ENCODE data around the gene IGBP1.
"Not testable (repeated sequence)": the region's sequence is repeated elsewhere in the genome, so short reads cannot be mapped to it uniquely, and the experiment has no call there.

The IGBP1 gene

GRCh38 chrX:70133303-70134115 is at the start of gene IGBP1:
Gene IGBP1, plus strand, starts transcription at chrX:70133447. Its CDS starts 501 bp downstream, at chrX:70133948.
- DNase-seq = peak; percentile 84 to 88

GRCh38 chrX:70084592-70085240 is 48.5 kb upstream of the IGBP1 start:
- DNase-seq = no peak

- no peak for DNase-seq
Observed at GRCh38 chrX:70087857-70088630, 45.2 kb upstream of the IGBP1 start.

GRCh38 chrX:70088751-70089150 is 44.5 kb upstream of the IGBP1 start:
- no peak for DNase-seq

GRCh38 chrX:70089604-70090297 is 43.5 kb upstream of the IGBP1 start:
- no peak for DNase-seq

- no peak for DNase-seq
Observed at GRCh38 chrX:70092247-70092646, 41.0 kb upstream of the IGBP1 start.

- DNase-seq = no peak
Observed at GRCh38 chrX:70096052-70096451, 37.2 kb upstream of the IGBP1 start.

GRCh38 chrX:70105229-70105628 is 28.0 kb upstream of the IGBP1 start:
- no peak for DNase-seq

GRCh38 chrX:70111436-70112026 is 21.7 kb upstream of the IGBP1 start:
- not testable (repeated sequence) for DNase-seq

- no peak for DNase-seq
Observed at GRCh38 chrX:70117738-70118137, 15.5 kb upstream of the IGBP1 start.

- not testable (repeated sequence) for DNase-seq
Observed at GRCh38 chrX:70123014-70123413, 10.2 kb upstream of the IGBP1 start.

GRCh38 chrX:70124678-70125077 is 8.6 kb upstream of the IGBP1 start:
- DNase-seq = no peak

- no peak for DNase-seq
Observed at GRCh38 chrX:70128071-70128470, 5.2 kb upstream of the IGBP1 start.

- DNase-seq = no peak
Observed at GRCh38 chrX:70129816-70130215, 3.4 kb upstream of the IGBP1 start.

GRCh38 chrX:70132224-70132623 is 1.0 kb upstream of the IGBP1 start:
- no peak for DNase-seq

- DNase-seq = no peak
Observed at GRCh38 chrX:70132877-70133302, 357 bp upstream of the IGBP1 start.

GRCh38 chrX:70134116-70134477 is 850 bp downstream of the IGBP1 start:
- DNase-seq = no peak

- no peak for DNase-seq
Observed at GRCh38 chrX:70138622-70139021, 5.4 kb downstream of the IGBP1 start.

- DNase-seq = no peak
Observed at GRCh38 chrX:70139736-70140135, 6.5 kb downstream of the IGBP1 start.

GRCh38 chrX:70141373-70141772 is 8.1 kb downstream of the IGBP1 start:
- no peak for DNase-seq

- no peak for DNase-seq
Observed at GRCh38 chrX:70166601-70167590, 33.6 kb downstream of the IGBP1 start.
